NCI-H510A (cell line): ENCODE results near the gene AMN.
"Not testable (repeated sequence)": the region's sequence is repeated elsewhere in the genome, so short reads cannot be mapped to it uniquely, and the experiment has no call there.

Source experiments
- DNase-seq: peaks from one replicate; lab custom pipeline; 2025; lab: John Stamatoyannopoulos, UW

Gene AMN

DNA sequence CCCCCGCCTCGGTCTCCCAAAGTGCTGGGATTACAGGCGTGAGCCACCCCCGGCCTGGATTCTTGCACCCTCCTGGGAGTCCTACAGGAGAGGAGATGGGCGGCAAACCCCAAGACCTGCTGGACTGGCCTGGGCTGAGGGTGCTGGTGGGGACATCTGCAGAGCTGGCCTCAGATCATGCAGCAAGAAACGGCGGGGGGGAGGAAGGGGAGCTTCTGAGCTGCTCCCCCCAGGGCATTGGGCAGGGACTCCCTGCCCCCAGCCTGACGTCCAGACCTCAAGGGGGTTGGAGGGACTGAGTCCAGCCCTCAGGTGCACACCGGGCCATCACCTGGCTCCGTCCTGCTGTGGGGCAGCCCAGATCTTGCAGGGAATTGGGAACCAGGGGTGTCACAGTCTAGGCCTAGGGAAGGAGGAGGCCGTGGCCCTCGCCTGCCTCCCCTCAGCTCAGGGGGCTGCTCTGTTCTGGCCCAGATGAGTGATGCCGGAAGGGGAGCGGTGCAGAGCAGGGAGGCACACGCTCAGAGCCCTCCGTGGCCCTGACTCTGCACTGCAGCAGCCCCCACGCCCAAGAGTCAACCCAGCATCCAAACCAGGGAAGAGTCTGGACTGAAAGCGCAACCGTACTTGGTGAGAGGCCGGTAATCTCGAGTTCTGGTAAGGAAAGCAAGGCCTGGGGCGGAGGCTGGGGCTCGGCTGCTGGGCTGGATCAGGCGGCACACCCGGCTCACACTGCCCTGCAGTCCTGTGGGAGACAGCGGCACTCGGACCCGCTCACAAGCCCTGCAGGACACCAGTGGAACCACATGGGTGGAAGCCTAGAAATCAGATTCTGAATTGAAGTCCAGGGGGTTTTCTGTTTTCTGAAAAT is 8.9 kb upstream of the AMN start:
- DNase-seq, result no peak

DNA sequence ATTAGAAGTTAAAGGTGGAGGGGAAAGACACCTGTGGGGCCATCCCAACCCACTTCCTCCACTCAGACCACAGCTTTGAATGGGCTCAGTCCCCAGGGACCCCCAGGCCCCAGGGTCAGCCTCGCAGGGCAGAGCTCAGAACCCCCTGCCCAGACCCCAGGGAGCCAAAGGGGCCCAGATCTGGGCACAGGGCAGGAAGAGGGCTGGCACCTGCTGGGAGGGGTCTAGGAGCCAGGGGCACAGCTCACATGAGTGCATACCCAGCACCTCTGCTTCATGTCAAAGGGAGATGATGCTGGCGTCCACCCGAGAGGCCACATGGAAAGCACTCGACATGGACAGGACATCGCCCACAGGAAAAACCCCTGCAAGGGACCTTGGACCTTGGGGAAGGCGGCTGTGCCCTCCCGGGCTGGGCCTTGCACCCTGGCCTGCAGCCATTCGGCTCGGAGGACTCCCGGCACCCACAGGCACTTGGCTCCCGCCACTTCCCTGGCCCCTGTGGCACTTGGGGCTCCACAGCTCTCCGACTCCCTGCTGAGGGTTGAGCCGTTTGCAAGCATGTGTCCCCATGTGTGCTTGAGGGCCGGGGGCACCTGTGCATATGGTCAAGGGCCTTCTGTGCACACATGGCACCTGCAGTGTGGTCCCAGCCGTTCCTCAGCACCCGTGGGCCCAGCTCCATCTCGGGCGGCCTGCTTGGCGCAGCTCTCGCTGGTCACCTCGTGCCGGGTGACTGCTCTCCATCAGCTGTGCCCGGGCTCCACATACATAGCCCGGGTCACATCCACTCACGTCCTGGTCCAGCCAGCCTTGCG is 7.8 kb upstream of the AMN start:
- no peak for DNase-seq

- DNase-seq, result no peak
These were observed 7.0 kb upstream of the AMN start for GRCh38 chr14:102915292-102916110.

GRCh38 chr14:102916347-102917055 is 6.0 kb upstream of the AMN start:
- no peak for DNase-seq

DNA sequence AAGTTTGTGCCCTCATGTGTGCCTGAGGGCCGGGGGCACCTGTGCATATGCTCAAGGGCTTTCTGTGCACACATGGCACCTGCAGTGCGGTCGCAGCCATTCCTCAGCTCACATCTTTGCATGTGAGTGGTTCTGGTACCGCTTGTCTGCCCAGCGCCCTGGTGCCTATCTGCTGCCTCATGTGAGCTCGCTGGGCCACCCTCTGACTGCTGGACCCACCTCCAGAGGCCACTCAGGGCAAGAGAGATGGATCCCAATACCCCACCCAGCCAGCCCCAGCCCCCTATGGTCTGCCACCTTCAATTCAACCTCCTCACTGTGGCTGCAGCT is 5.4 kb upstream of the AMN start:
- DNase-seq, result no peak

DNA sequence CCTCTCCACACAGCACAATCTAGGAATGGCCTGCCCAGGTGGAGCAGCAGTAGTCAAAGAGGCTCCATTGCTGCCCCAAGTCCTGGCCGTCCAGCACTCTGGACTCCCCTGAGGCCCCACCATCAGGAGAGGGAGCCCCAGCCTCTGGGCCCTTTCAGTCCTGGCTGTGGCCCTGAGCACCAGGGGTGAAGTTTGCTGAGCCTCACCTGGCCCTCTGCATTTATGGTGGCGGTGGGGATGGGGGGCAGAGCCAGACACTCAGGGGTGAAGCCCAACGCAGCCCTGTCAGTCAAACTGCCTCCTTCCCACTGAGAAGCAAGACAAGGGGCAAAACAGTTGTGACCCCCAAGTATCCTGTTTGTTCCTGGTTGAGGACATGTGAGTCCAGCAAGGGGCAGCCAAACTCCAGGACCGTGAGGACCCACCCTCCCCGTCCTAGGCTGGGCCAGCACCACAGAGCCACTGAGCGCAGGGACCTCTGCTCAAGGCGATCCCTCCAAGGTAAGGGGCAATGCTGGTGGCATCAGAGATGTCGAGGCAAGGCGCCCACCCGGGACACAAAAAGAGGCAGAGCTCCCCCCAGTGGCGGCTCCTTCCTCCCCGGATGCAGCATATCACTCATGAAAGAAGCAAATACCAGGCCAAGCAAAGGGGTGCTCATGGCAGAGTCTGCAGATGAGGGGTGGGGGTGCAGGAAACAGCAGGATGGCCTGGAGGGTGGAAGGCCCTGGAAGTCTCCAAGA is 4.8 kb upstream of the AMN start:
- no peak for DNase-seq

DNA sequence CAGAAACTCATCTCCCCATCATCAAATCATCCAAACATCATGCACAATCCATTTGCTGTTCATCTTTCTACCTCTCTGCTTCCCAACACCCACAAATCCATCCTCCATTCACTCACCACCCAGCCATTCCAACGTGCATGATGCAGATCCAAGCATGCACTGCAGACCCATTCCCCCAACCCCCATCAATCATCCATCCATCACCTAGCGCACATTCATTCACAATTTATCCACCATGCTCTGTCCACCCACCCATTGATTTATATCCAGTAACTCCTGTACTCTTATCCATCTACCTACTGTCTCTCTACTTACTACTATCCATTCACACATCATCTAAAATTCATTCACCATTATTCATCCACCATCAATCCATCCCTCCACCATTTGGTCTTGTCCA is 4.0 kb upstream of the AMN start:
- no peak for DNase-seq

DNA sequence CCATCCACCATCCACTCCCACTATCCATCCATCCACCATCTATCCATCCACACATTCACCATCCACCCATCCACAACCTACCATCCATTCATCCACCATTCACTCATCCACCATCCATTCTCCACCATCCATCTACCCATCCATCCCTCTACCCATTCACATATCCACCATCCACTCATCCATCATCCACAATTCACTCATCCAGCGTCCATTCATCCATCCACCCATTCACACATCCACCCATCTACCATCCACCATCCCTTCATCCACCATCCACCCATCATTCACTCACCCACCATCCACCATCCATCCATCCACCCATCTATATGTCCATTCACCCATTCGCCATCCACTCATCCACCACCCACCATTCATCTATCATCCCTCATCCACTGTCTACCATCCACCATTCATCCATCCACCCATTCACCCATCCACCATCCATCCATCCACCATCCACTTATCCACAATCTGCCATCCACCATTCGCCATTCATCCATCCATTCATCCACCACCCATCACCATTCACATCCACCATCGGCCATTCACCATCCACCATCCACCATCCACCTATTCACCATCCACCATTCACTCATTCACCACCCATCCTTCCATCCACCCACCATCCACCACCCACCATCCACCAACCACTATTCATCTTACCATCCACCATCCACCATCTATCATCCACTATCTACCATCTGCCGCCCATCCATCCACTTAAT is 2.0 kb upstream of the AMN start:
- DNase-seq, result no peak

DNA sequence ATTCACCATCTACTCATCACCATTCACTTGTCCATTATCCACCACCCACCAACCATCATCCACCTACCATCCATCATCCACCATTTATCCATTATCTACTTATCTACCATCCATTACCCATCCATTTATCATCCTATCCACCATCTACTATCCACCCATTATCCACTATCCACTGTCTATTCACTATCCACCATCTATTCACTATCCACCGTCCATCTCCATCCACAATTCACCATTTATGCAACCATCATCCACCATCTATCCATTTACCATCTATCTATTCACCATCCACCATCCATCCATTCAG is 1.5 kb upstream of the AMN start:
- DNase-seq, result no peak

- DNase-seq, result no peak
These were observed 900 bp downstream of the AMN start for GRCh38 chr14:102923201-102923924.

DNA sequence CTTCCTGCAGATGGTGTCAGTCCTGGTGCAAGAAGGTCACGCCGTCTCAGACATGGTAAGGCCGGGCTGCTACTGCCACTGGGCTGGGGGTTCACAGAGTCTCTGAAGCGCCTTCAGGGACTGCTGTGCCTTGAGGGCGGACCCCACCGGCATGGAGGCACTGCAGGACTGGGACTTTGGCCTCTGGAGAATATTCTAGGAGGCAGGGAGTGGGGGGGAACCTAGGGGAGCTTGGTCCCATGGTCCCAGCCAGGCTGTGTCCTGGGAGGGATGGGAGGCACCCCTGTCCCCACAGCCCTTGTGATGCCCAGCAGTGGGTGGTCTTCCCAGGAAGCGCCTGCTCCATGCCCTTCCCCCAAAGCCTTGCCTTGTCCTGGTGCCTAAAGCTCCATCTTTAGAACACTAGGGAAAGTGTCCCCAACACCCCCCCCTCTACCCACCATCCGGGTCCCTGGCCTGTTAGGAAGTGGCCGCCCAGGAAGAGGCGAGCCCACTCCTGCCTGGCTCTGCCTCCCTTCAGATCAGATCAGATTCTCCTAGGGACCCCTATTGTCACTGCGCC is 1.5 kb downstream of the AMN start:
- no peak for DNase-seq

DNA sequence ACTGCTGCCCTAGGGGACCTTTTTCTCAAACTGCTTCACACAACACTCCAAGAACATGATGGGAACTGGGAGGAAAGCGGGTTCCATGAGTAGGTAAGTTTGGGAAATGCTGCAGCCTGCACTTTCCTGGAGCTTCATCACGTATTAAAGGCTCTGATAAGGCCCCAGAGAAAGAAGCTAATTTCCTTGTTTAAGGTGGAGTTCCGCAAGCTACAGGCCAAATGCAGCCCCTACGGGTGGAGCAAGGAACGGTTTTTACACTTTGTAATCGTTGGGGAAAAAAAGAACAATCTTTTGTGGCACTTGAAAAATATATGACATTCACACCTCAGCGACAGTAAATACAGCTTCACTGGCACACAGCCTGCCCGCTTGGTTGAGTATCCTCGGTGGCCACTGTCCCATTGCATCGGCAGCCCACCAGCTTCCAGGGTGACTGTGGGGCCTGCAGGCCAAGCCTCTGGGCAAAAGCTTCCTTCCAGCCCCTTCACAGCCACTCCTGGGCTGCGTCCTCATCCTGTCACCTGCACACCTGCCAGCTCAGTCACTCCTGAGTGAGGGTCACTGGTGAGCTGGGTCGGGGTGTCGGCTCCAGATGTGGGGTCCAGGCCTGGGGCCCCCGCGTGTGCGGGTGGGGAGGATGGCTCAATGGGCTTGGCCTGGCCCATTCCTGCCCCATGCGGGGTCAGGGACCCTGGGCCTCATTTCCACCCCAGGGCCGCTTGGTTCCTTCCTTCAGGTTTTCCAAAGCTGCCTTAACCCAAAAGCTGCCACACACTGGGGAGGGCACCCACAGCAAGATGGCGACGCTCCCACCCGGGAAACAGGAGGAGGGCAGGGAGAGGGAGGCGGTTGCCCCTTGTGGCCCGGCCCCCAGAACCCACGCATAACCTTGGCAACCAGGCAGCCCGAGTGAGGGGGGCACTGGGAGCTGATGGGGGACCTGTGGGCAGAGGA is 2.4 kb downstream of the AMN start:
- no peak for DNase-seq

DNA sequence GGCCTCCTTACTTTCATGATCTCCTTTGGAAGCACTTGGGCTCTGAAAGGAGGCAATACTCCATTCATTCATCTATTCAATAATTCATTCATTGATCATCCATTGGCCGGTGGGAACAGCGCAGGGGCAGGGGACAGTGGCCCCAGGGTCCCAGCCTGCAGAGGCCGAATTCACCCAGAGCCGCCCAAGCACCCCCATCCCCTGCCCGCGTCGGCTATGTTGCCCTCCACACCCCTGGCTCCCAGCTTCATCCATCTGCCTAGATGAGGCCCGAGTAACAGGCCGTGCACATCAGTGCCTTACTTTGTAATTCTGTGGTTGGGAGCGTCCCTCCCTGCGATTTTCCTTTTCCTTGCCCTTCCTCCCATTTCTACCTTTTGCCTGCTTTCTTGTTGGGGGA is 3.2 kb downstream of the AMN start:
- DNase-seq, result no peak

- no peak for DNase-seq
These were observed 3.6 kb downstream of the AMN start for GRCh38 chr14:102926104-102926503.

DNA sequence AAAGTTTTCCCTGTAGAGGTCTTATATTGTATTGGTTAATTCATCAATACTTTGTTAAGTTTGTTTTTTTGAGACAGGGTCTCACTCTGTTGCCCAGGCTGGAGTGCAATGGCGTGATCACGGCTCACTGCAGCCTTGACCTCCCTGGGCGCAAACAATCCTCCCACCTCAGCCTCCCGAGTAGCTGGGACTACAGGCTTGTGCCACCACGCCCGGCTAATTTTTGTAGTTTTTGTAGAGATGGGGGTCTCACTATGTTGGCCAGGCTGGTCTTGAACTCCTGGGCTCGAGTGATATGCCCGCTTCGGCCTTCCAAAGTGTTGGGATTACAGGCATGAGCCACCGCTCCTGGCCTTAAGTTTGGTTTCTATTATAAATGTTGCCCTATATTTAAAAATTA is 4.4 kb downstream of the AMN start:
- not testable (repeated sequence) for DNase-seq

DNA sequence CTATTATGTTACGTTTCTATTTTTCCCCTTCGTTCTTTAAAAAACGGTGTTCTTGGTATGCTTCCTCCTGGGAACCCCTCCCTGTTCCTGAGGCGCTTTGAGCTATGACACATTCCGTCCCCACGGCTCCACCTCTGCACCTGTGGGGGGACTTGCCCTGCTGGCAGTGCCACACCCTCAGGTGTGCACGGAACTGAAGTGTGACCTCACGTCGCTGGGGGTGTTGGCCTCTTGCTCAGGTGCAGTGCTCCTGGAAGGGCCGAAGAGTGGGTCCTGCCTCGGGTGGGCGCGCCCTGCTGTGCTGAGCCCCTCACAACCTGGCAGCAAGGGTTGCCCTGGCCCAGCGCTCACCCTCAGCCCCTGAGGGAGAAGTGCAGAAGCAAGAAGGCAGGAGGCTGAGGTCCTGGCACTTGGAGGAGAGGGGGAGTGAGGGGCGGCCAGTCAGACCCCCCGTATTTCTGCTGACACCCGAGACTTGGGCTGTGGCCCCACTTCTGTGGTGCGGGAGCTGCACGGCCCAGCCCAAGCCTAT is 4.9 kb downstream of the AMN start:
- DNase-seq, result no peak

DNA sequence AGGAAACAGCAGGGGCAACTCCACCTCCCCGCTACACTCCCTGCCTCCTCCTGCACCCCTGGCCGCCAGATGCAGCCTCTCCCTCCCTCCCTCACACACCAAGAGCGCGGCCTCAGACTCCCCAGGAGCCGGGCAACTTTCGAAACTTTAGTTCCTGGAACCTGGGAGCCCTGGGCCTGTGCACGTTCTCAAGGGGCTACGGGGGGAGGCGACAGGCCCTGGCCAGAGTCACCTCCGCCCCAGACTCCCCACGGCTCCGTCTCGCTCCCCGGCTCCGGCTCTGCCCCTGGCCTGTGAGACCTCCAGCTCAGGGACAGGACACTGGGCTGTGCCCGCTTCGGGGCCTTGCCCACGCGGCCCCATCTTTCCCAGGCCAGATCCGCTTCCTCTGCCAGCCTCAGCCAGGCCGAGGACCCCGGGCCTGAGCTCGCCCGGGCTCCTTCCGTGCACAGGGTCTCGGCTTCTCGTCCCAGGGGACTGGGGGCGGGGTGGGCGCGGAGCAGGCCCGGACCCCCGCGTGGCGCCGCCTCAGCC is 5.5 kb downstream of the AMN start:
- DNase-seq, result no peak
